Loucy (cell line): ENCODE data around the gene RPL29.

Source experiments
- CTCF ChIP-seq: fragments of 200-600 bp; sonication (generic); conservative IDR thresholded peaks from 2 replicates; pipeline ENCODE4 v1.5.1; 2014; ENCODE audit warnings: mild to moderate bottlenecking, antibody characterized with exemption, low read length
- EZH2phosphoT487 ChIP-seq: fragments of 200-600 bp; IDR thresholded peaks from 2 replicates; pipeline ENCODE4 v1.6.1; 2018; ENCODE audit warnings: antibody characterized with exemption, mild to moderate bottlenecking, moderate library complexity, borderline replicate concordance

- TF ChIP-seq CTCF (no peak), EZH2phosphoT487 (no peak)
Measured at GRCh38 chr3:51957520-51958205, 38.0 kb downstream of the RPL29 start.
